ENCODE measurements around the gene SLC4A3.

The SLC4A3 gene

DNA sequence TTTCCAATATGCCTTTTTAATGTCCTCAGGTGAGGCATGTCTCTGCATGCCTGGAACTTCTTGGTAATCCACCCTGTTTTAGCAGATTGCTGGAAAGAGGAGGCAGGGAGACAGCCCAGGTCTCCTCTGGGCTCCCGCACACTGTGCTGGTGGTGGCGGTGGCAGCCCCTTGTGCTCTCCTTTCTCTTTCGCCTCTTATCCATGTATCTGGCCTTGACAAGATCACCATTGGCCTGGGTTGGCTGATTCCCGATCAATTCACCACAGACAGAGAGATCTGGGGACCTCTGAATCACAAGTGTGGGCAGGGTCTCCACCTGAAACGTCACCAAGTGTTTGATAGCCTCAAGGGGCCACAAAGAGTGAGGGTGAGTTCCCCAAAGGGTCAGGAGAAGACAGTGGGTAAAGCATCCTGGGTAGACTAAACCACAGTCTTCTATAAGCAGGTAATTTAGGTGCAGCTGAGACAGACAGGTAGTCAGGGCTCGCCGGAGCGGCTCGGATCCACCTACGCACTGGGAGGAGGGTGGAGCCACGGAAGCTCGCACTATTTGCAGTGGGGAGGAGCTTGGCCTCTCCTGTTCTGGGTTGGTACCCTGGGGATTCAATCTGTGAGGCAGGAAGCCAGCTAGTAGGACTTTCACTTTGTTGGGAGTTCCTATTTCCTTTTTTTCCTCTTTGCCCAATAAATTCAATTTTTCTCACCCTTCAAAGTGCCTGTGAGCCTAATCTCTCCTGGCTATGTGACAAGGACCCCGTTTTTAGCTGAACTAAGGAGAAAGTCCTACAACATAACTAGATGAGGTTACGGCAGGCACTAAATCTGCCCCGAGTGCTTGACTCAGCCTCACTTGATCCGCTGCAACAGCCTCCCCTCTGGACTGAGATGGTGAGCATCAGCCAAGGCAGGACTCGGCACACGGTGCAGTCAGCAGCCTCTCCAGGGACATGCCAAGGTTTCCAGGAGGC, 57.6 kb downstream of the SLC4A3 start:
- DNase-seq: peak; percentile 84

DNA sequence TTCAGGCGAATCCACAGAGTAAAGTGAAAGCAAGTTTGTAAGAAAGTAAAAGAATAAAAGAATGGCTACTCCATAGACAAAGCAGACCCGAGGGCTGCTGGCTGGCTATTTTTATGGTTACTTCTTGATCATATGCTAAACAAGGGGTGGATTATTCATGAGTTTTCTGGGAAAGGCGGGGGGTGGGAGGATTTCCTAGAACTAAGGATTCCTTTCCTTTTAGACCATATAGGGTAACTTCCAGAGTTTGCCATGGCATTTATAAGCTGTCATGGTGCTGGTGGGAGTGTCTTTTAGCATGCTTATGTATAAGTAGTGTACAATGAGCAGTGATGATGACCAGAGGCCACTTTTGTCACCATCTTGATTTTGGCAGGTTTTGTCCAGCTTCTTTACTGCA, 59.8 kb downstream of the SLC4A3 start:
- no peak for DNase-seq

DNA sequence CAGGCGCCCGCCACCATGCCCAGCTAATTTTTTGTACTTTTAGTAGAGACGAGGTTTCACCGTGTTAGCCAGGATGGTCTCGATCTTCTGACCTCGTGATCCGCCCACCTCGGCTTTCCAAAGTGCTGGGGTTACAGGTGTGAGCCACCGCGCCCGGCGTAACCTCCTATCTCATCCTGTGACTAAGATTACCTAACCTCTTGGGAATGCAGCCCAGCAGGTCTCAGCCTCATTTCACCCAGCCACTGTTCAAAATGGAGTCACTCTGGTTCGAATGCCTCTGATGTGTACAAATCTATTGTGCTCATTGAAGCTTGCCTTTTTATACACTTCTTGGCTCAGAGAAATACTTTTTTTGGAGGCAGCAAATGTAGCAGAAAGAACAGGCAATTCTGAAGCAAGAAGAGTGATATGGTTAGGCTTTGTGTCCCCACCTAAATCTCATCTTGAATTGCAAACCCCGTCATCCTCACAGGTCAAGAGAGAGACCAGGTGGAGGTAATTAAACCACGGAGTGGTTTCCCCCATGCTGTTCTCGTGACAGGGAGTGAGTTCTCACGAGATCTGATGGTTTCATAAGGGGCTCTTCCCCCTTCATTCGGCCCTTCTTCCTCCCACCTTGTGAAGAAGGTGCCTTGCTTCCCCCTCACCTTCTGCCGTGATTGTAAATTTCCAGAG, 60.6 kb downstream of the SLC4A3 start:
- DNase-seq: peak; percentile 63

DNA sequence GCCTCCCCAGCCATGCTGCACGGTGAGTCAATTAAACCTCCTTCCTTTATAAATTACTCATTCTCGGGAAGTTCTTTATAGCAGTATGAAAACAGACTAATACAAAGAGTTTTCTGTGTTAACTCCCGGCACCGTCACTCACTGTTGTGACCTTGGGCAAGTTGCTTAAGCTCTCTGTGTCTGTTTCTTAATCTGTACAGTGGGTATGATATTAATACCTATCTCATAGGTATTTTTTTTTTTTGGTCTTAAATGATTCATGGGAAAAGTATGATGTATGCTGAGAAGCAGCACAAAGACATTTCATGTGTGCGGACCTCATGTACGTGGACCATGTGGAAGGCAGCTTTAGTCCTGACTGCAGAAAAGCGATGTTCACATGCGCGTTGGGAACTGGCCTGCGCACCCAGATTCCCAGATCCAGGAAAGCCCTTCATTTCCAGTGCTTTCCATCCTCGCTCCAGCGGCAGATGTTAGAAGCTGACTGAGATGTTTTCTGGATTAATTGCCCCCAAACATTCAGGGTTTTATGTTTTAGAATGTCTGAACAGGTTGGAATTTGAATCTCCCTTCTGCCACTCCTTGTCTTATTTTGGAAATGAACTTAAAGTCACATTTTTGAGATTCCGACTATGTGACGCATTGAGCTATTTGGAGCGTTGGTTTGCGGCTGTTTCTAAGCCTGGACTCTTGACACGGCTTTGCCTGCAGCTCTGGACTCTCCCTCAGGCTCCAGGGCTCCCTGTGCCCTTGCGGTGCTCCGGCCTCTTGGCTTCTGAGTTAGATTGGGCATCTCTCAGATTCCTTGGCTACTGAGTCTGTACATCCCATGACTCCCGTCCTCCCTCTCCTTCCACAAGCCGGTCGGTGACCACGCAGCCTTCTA, 61.4 kb downstream of the SLC4A3 start:
- peak; percentile 85 for DNase-seq

DNA sequence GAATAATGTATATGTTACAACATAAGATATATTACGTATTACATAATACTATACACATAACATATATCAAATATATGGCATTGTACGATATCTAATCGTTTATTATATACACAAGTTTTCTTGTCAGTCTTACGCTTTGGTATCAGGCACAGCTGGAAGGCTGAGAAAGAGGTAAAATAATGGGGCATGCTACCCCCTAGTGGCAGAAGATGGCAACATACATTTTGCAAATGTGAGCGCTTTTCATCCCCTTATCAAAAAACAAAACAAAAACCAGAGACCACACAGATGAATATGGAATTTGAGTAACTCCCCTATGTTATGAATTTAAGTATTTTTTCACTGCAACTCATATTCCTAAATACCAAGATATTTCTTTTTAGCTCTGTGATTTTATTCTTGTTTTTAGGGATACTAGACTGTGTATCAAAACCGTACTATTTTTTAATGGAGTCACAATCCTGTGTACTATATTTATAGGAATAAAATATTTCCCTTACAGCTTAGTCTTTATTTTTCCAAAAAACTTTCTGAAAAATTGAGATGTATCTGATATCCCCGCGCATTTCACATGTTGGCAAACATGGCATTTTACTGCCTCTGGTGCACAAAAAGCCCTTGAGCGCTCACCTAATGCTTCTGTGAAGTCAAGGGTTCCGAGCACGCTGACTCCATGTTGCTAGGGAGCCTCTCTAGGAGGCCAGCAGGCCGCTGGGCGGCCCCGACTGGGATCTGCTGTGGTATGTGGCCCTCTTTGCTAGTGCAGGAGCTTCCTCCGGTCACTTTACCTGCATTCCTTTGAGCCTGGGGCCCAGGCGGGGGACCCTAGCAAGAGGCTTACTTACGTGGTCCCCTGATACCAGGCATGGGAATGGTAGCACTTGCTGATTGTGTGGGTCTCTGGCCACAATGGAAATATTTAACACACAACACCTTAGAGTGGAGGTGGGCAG, 62.5 kb downstream of the SLC4A3 start:
- DNase-seq: peak; percentile 61

DNA sequence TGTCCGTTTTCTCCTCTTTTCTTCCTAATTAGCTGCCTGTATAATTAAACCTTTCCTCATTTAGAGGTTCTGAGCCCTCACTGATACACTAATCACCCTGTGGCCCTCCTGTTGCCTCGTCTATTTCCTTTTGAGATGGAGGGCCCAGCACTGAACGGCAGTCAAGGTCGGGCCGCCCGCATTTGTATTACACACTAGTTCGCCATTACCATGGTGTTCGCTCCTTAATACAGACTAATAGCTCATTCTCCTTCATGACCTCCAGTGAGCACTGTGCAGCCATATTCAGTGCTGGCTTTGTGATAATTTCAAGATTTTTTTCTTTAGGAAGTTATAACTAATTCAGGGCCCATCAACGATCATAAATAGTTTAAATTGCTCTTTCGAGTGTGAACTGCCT, 64.1 kb downstream of the SLC4A3 start:
- no peak for DNase-seq

Measured in islet precursor cell (in vitro differentiated cells).